CD14-positive monocyte (primary cell): ENCODE measurements around the gene PLBD2. TPM values are rescaled to one million over a fixed set of nuclear protein-coding genes. Genes with fewer than 3 reads are reported as not detected.

ENCODE experiments used
- DNase-seq, 3 donors: peaks; one replicate each; pipeline ENCODE4 v3.0.0-alpha.2; 2011 to 2022
- H2AFZ ChIP-seq: 2 replicates; pipeline ENCODE4 v1.6.0; 2012; ENCODE audit warnings: mild to moderate bottlenecking, low read depth, low read length, inconsistent platforms; ENCODE audit not compliant: insufficient read depth, poor library complexity, severe bottlenecking
- H3K27ac ChIP-seq, 2 donors: 1 replicate in 1 of 2; 2 replicates in 1 of 2; pipeline ENCODE4 v1.5.1; 2012 to 2013; ENCODE audit warnings: low read length in 2 of 2, control low read depth in 1 of 2, inconsistent platforms in 1 of 2, low read depth in 1 of 2, mild to moderate bottlenecking in 1 of 2
- H3K27me3 ChIP-seq, 2 donors: one replicate each; pipeline versions ENCODE4 v1.6.0 to v1.6.1; 2011 to 2013; ENCODE audit warnings: low read length in 2 of 2; ENCODE audit not compliant: control insufficient read depth in 2 of 2, insufficient read depth in 2 of 2
- H3K36me3 ChIP-seq, 2 donors: replicated peaks in 1 of 2; 1 replicate in 1 of 2; 2 replicates in 1 of 2; pipeline versions ENCODE4 v1.5.1 to v1.6.1; 2012 to 2013; ENCODE audit warnings: low read length in 2 of 2, control low read depth in 1 of 2, inconsistent platforms in 1 of 2, mild to moderate bottlenecking in 1 of 2; ENCODE audit not compliant: insufficient read depth in 2 of 2, control insufficient read depth in 1 of 2
- H3K4me1 ChIP-seq, 2 donors: 1 replicate in 1 of 2; 2 replicates in 1 of 2; pipeline versions ENCODE4 v1.5.1 to v1.6.1; 2012 to 2013; ENCODE audit warnings: low read length in 2 of 2, control low read depth in 1 of 2, inconsistent platforms in 1 of 2, mild to moderate bottlenecking in 1 of 2, moderate library complexity in 1 of 2; ENCODE audit not compliant: insufficient read depth in 2 of 2, control insufficient read depth in 1 of 2
- H3K4me2 ChIP-seq: replicated peaks from 2 replicates; pipeline ENCODE3; 2012; ENCODE audit warnings: low read length, moderate library complexity, mild to moderate bottlenecking; ENCODE audit not compliant: poor library complexity, severe bottlenecking; ENCODE audit errors: extremely low read depth
- H3K4me3 ChIP-seq, 3 experiments: fragments of 200-600 bp in 1 of 3; sonication (generic) in 1 of 3; replicated peaks in 1 of 3; 1 replicate in 2 of 3; 2 replicates in 1 of 3; pipeline ENCODE4 v1.5.1; 2011 to 2013; ENCODE audit warnings: low read length in 3 of 3, mild to moderate bottlenecking in 3 of 3, control low read depth in 2 of 3, low read depth in 2 of 3, inconsistent platforms in 1 of 3, moderate library complexity in 1 of 3
- H3K79me2 ChIP-seq: 2 replicates; pipeline ENCODE4 v1.6.0; 2012; ENCODE audit warnings: mild to moderate bottlenecking, control low read depth, inconsistent platforms, low read length, moderate library complexity; ENCODE audit not compliant: insufficient read depth
- H3K9ac ChIP-seq: 2 replicates; pipeline ENCODE4 v1.6.0; 2017; ENCODE audit warnings: low read length, mild to moderate bottlenecking; ENCODE audit not compliant: insufficient read depth, poor library complexity, severe bottlenecking
- H3K9me3 ChIP-seq, 2 donors: replicated peaks in 1 of 2; 1 replicate in 1 of 2; 2 replicates in 1 of 2; pipeline versions ENCODE4 v1.5.1 to v1.6.1; 2012 to 2013; ENCODE audit warnings: low read length in 2 of 2, control low read depth in 1 of 2; ENCODE audit not compliant: control insufficient read depth in 1 of 2, insufficient read depth in 1 of 2
- H4K20me1 ChIP-seq: 2 replicates; pipeline ENCODE4 v1.6.0; 2012; ENCODE audit warnings: mild to moderate bottlenecking, low read length, control low read depth, moderate library complexity; ENCODE audit not compliant: insufficient read depth
- H3K27ac Mint-ChIP-seq, 7 donors: one replicate each; pipeline ENCODE4 v1.8.0; 2020; ENCODE audit warnings: mild to moderate bottlenecking in 7 of 7, mixed read lengths in 7 of 7, moderate library complexity in 6 of 7, inconsistent platforms in 2 of 7
- H3K27me3 Mint-ChIP-seq, 3 donors: one replicate each; pipeline ENCODE4 v1.8.0; 2021 to 2022; ENCODE audit warnings: low read depth in 3 of 3, mild to moderate bottlenecking in 3 of 3, mixed read lengths in 3 of 3, moderate library complexity in 3 of 3, inconsistent platforms in 1 of 3
- H3K36me3 Mint-ChIP-seq, 2 donors: one replicate each; pipeline ENCODE4 v1.8.0; 2020; ENCODE audit warnings: mixed read lengths in 2 of 2, inconsistent platforms in 1 of 2, mild to moderate bottlenecking in 1 of 2
- H3K4me1 Mint-ChIP-seq: one replicate; pipeline ENCODE4 v1.8.0; 2020; ENCODE audit warnings: mild to moderate bottlenecking, mixed read lengths
- H3K4me3 Mint-ChIP-seq, 2 donors: one replicate each; pipeline ENCODE4 v1.8.0; 2020; ENCODE audit warnings: mild to moderate bottlenecking in 2 of 2, mixed read lengths in 2 of 2, moderate library complexity in 1 of 2
- H3K9me3 Mint-ChIP-seq, 7 donors: one replicate each; pipeline ENCODE4 v1.8.0; 2020 to 2022; ENCODE audit warnings: mixed read lengths in 7 of 7, mild to moderate bottlenecking in 6 of 7, moderate library complexity in 6 of 7, inconsistent platforms in 2 of 7
- CTCF ChIP-seq: fragments of 200-600 bp; IDR thresholded peaks from one replicate; pipeline ENCODE4 v1.8.0; 2022; ENCODE audit warnings: antibody characterized with exemption, mild to moderate bottlenecking
- WGBS: methylation state at CpG from one replicate; pipeline ENCODE4 v1.1.5; 2013; ENCODE audit warnings: missing lambda C conversion rate; ENCODE audit not compliant: insufficient coverage; 5-methylcytosine and 5-hydroxymethylcytosine counted together
- intact Hi-C, 2 donors: fragments of 100-400 bp; cut with micrococcal nuclease; formaldehyde crosslinking; loops; one replicate each; pipeline versions ENCODE4 v1.15.0 to v1.15.1; 2023
- polyA plus RNA-seq, 3 donors: library from polyadenylated mRNA; depleted of rRNA in 1 of 3; unstranded in 2 of 3; stranded (reverse) in 1 of 3; fragments of 300-500 nt in 2 of 3; fragments of >200 nt in 1 of 3; fragmentation: Illumina TruSeq in 2 of 3; gene quantifications; 1 replicate in 2 of 3; 2 replicates in 1 of 3; pipeline ENCODE4 v1.2.3, GENCODE V29; 2012 to 2021

PLBD2 gene
- polyA plus RNA-seq, 3 donors: 8.5 to 12.4 (median 8.8) TPM

DNA sequence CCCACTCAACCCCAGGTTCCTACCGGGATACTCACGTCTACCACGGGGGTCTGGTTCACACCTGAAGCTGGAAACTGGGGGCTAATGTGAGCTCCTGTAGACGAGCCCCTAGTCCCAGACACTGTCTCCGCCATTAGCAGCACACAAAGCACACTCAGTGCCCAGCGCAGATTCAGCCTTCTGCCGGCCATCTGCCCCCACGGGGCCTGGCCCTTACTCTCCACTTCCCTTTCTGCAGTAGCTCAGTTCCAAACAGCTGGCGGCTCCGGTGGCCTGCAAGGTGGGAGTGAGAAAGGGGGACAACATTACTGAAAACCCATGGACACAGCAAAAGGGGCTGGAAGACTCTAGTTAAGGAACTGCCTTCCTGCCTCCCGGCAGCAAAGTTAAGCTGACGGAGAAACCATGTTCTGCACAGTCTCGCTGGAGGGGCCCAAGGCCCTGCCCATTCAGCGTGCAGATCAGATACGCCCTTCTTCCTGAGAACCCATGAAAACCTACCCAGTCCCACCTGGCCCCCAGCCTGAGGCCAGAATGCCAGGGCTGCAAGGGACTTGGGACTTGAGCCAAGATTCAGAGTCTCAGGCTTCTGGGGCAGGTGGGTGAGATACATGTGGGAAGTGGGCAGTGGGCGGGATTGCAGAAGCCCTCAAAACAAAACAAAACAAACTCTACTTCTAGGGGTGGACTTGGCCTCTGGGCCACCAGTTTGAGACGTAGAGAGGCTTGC, 25.5 kb upstream of the PLBD2 start:
- Histone ChIP-seq H3K9ac (peak overlapping the region; percentile 78), H3K36me3 (peaks cover 31 to 50% of the 10 kb centered on the region in 2 donors), H3K4me1 (peaks cover 28 to 54% of the 10 kb centered on the region in 2 donors), H3K4me3 (peak overlapping the region in 2 of 3 experiments; percentile 74 to 93), H3K27me3 (no peaks in the 10 kb centered on the region), H3K27ac (peak overlapping the region in 1 of 2 donors; percentile 18), H3K4me2 (peak overlapping the region; percentile 87), H2AFZ (no peak overlapping the region), H3K9me3 (no peaks in the 10 kb centered on the region), H3K79me2 (peaks cover 57% of the 10 kb centered on the region), H4K20me1 (peaks cover 56% of the 10 kb centered on the region)
- peaks cover 53% of the 10 kb centered on the region for H3K4me1 Mint-ChIP-seq
- H3K4me3 Mint-ChIP-seq: peak overlapping the region; percentile 96 to 98
- H3K36me3 Mint-ChIP-seq: peaks cover 45 to 48% of the 10 kb centered on the region in 2 donors
- TF ChIP-seq CTCF: no peak
- no peaks in the 10 kb centered on the region for H3K27me3 Mint-ChIP-seq
- intact Hi-C loops: loop anchor here in 1 of 2 donors (10.0 kb wide), 1 partner anchor 118 kb away; no protein-coding TSS in a partner anchor
- peaks cover 0 to 2% (median 0%) of the 10 kb centered on the region in 7 donors for H3K9me3 Mint-ChIP-seq
- H3K27ac Mint-ChIP-seq: peak overlapping the region in 4 of 7 donors; percentile 56 to 91 (median 66)
- WGBS: 89% methylated on average over 7 of the region's 17 CpGs
- DNase-seq: no peak

DNA sequence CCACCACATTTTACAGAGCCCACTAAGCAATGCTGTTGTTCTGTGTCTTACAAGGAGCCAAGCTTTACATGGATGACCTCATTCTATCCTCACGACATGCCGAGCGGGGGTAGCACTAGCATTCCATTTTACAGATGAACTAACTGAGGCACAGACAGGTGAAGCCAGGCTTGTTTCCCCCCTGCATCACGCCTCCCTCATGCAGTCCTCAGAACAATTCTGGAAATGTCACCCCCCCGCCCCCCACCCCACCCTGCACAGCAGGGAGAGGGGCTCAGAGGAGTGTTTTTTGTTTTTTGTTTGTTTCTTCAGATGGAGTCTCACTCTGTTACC, 25.0 kb upstream of the PLBD2 start:
- peak overlapping the region in 1 of 2 donors; percentile 88 for H3K27ac ChIP-seq
- H3K36me3 ChIP-seq: peaks cover 26 to 45% of the 10 kb centered on the region in 2 donors
- peaks cover 52% of the 10 kb centered on the region for H3K79me2 ChIP-seq
- Mint-ChIP-seq H3K4me1 (peaks cover 53% of the 10 kb centered on the region), H3K27ac (peak overlapping the region in 6 of 7 donors; percentile 60 to 98 (median 95)), H3K36me3 (peaks cover 42 to 44% of the 10 kb centered on the region in 2 donors), H3K9me3 (peaks cover 0 to 2% (median 0%) of the 10 kb centered on the region in 7 donors), H3K27me3 (peaks cover 0 to 2% (median 0%) of the 10 kb centered on the region in 3 donors), H3K4me3 (peak overlapping the region; percentile 96 to 98)
- no peak for DNase-seq
- H3K4me3 ChIP-seq: peak overlapping the region; percentile 74 to 93 (median 75)
- no peak overlapping the region for H2AFZ ChIP-seq
- no peaks in the 10 kb centered on the region for H3K9me3 ChIP-seq
- no peak for TF ChIP-seq CTCF
- H3K27me3 ChIP-seq: no peaks in the 10 kb centered on the region
- WGBS: 40% methylated on average over 1 of the region's 5 CpGs
- intact Hi-C loops: loop anchor here in 1 of 2 donors (10.0 kb wide), 1 partner anchor 119 kb away; no protein-coding TSS in a partner anchor
- H4K20me1 ChIP-seq: peaks cover 51% of the 10 kb centered on the region
- peaks cover 28 to 54% of the 10 kb centered on the region in 2 donors for H3K4me1 ChIP-seq
- H3K4me2 ChIP-seq: peak overlapping the region; percentile 87
- peak overlapping the region; percentile 78 for H3K9ac ChIP-seq
